GM18526 (cell line): ENCODE results near the gene LRRC7.

Experiments used
- POLR2A ChIP-seq: IDR thresholded peaks from 3 replicates; pipeline ENCODE4 v1.6.1; 2011; ENCODE audit not compliant: insufficient read length; ENCODE audit errors: extremely low read depth

Gene LRRC7

GRCh38 chr1:69657971-69658370 lies 90.2 kb downstream of the LRRC7 start:
- no peak for TF ChIP-seq POLR2A

GRCh38 chr1:69661686-69662085 lies 94.0 kb downstream of the LRRC7 start:
- TF ChIP-seq POLR2A, result no peak

DNA sequence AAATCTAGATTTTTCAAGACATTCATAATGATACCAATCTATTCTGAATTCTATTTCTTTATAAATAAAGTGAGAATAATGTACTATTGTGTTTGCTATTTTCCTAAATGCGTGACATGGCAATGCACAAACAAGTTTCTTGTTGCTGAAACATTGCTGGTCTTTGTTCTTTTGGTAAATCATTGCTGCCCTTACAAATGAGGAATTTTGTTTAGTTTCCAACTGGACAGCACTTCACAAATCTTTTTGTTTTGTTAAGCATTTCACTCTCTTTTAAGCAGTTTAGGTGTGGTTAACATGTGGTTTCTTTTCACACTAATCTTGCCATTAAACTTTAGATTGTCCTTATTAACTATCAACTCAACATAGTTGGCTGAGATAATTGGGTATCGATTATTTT lies 94.6 kb downstream of the LRRC7 start:
- TF ChIP-seq POLR2A, result no peak

DNA sequence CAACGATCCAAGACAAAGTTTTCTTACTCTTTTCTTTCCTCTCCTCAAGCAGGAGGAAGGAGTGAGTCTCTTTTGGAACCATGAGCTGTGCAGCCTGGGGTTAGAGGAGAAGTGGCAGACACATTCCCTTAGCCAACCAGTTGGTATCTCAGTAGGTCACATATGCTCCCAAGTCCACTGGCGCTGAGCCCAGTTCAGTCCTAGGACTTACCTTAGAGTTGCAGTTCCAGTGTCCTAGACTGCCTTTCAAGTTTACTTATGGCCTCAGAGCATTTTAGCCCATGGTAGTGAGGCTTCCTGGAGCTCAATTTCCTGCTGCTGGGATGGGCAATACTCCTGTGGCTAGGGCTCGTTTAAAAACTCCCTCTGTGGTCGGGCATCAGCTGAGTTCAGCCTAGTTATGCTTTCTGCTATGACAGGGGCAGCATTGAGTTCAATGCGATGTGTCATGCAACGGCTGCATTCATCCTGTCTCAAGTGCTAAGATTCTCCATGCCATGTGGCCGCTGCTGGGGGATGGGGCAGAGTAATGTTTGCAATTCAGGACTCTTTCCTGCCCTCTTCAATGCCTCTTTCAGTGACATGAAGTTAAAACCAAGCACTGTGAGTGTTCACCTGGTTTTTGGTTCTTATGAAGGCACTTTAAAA lies 103.8 kb downstream of the LRRC7 start:
- no peak for TF ChIP-seq POLR2A

- no peak for TF ChIP-seq POLR2A
Observed at GRCh38 chr1:69673321-69673720, 105.6 kb downstream of the LRRC7 start.

- no peak for TF ChIP-seq POLR2A
Observed at GRCh38 chr1:69679965-69680364, 112.2 kb downstream of the LRRC7 start.

- no peak for TF ChIP-seq POLR2A
Observed at GRCh38 chr1:69686367-69686984, 118.8 kb downstream of the LRRC7 start.

GRCh38 chr1:69688193-69688592 lies 120.5 kb downstream of the LRRC7 start:
- no peak for TF ChIP-seq POLR2A

- no peak for TF ChIP-seq POLR2A
Observed at GRCh38 chr1:69691179-69691578, 123.5 kb downstream of the LRRC7 start.

DNA sequence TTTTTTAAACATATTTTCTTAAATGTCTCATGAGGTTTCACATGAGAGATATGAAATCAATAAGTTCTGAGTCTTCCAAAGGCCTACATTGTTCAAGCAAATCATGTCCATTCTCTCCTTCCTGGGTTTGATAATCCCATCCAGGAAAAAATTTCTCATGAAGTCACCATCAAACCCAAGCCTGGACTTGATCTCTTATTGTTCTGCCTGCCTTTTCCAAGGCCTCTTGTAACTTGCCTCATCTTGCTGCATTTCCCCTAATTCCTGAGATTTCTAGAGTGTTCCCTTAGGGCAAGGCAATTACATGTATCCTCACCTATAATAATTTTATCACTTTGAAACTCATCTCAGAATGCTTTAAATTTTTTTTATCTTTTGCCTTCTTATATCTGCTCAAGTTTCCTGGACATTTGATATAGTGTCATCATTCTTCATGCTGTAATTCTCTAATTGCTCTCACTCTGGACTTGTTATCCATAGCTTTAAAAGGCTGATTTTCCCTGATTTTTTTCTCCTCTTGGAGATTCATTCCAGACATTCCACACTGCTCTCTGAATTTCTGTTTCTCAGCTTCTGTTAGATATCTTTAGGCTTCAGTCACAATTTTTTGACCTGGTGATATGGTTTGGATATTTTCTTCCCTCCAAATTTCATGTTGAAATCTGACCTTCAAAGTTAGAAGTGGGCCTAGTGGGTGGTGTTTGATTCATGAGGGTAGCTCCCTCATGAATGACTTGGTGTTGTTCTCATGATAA lies 126.4 kb downstream of the LRRC7 start:
- no peak for TF ChIP-seq POLR2A

GRCh38 chr1:69697340-69697739 lies 129.6 kb downstream of the LRRC7 start:
- TF ChIP-seq POLR2A, result no peak

- no peak for TF ChIP-seq POLR2A
Observed at GRCh38 chr1:69700770-69701169, 133.0 kb downstream of the LRRC7 start.

DNA sequence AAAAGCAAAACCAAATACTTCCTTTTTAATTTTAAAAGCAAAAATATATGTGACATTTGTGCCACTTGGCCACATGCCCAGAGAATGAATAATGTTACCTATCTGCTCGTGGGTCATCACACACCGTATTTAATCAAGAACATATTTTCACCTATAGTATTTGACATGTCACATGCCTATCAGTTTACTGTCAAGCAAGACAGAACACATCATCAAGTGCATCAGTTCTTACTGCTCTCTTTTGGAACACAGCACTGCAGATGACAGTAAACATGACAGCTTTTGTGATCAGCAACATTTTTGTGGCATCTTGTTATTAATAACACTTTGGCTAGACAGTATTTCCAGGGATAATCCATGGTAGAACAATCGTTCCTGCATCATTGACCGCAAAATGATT lies 134.4 kb downstream of the LRRC7 start:
- TF ChIP-seq POLR2A, result no peak

- no peak for TF ChIP-seq POLR2A
Observed at GRCh38 chr1:69706473-69706872, 138.8 kb downstream of the LRRC7 start.

- TF ChIP-seq POLR2A, result no peak
Observed at GRCh38 chr1:69707103-69707502, 139.4 kb downstream of the LRRC7 start.

DNA sequence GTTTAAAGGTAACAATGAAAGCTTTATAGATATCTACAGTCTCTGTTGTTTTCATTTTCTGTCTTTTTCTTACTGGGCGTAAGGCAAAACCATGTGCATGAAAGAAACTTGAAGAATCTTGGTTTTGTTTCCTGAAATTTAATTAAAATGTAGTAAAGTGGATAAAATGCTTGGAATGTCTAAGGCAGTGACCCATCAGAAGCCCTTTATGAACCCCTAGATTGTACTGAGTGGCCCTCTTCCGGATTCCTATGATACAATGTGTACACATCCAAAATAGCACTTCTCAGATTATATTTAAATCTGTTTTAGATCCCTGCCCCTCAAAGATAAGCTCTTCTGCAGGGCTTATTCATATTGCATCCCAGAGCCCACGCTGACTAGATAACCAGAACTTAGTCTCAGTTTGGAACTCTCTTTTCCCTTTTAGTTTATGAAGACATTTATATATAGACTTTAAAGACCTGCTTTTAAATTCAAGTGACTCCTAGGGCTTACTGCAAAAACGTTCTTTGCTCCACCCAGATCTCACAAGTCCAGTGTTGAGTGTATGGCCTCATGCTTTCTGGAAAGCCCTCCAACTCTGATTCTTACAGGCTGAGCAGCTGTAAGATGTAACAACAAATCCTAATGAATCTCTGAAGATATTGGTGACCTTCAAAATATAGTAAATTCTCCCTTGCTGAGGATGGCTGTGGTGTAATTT lies 142.9 kb downstream of the LRRC7 start:
- no peak for TF ChIP-seq POLR2A

- no peak for TF ChIP-seq POLR2A
Observed at GRCh38 chr1:69711190-69711930, 143.6 kb downstream of the LRRC7 start.
